GM12873 (cell line): ENCODE data around the gene PINLYP.

Experiments
- CTCF ChIP-seq: IDR thresholded peaks from 2 replicates; pipeline ENCODE4 v1.5.1; 2012; ENCODE audit warnings: low read depth, mild to moderate bottlenecking, moderate library complexity, low read length, control low read depth; ENCODE audit not compliant: insufficient read depth; ENCODE audit errors: missing control alignments

Gene PINLYP

GRCh38 chr19:43616954-43617353 is 41.4 kb downstream of the PINLYP start:
- no peak for TF ChIP-seq CTCF

GRCh38 chr19:43618921-43619261 is 43.3 kb downstream of the PINLYP start:
- no peak for TF ChIP-seq CTCF

- TF ChIP-seq CTCF: no peak
These were observed 43.9 kb downstream of the PINLYP start, which contains the start of gene ZNF428 for GRCh38 chr19:43619262-43620060. ZNF428 (minus strand) TSS chr19:43619629; CDS start chr19:43614304, 5,325 bp downstream.

GRCh38 chr19:43620061-43621001 is 44.7 kb downstream of the PINLYP start:
- no peak for TF ChIP-seq CTCF

- TF ChIP-seq CTCF: no peak
These were observed 46.5 kb downstream of the PINLYP start for GRCh38 chr19:43622070-43622469.

GRCh38 chr19:43622956-43623355 is 47.4 kb downstream of the PINLYP start:
- TF ChIP-seq CTCF: no peak

GRCh38 chr19:43623889-43624670 is 48.5 kb downstream of the PINLYP start:
- no peak for TF ChIP-seq CTCF
